Left ventricle myocardium inferior (tissue), 1 donor: Measurements from ENCODE around the gene IGFBP6. TPM values are rescaled to one million over a fixed set of nuclear protein-coding genes. Genes with fewer than 3 reads are reported as not detected.
A peak's percentile ranks its signal among the peaks of the same experiment; 100 is the strongest.

ENCODE experiments used
- DNase-seq: peaks from one replicate; pipeline ENCODE4 v3.0.0-alpha.2; 2020
- H3K27ac ChIP-seq: fragments of 200-600 bp; replicated peaks from 2 replicates; pipeline ENCODE4 v1.8.0; 2021
- H3K27me3 ChIP-seq: fragments of 200-600 bp; 2 replicates; pipeline ENCODE4 v1.8.0; 2021; ENCODE audit warnings: low read depth
- H3K36me3 ChIP-seq: fragments of 200-600 bp; 2 replicates; pipeline ENCODE4 v1.8.0; 2021
- H3K4me1 ChIP-seq: fragments of 200-600 bp; 2 replicates; pipeline ENCODE4 v1.8.0; 2021
- H3K4me3 ChIP-seq: fragments of 200-600 bp; 2 replicates; pipeline ENCODE4 v1.8.0; 2021; ENCODE audit warnings: mild to moderate bottlenecking, moderate library complexity
- H3K9me3 ChIP-seq: fragments of 200-600 bp; replicated peaks from 2 replicates; pipeline ENCODE4 v1.8.0; 2021
- intact Hi-C: fragments of 100-400 bp; cut with micrococcal nuclease; formaldehyde crosslinking; loops from one replicate; pipeline ENCODE4 v1.11.0; 2022
- total RNA-seq: library from RNA; stranded (reverse); fragmentation: NEBNext Ultra II Directional; extraction: Animal tissue kit (Norgen Biotek cat#: 25700); gene quantifications from one replicate; pipeline ENCODE4 v1.2.1, GENCODE V29; 2021
- TF ChIP-seq, protein P1 (sequence below): fragments of 200-600 bp; IDR thresholded peaks from 2 replicates; pipeline ENCODE4 v1.8.0; 2021; ENCODE audit warnings: antibody characterized with exemption, mild to moderate bottlenecking, borderline replicate concordance
- donor health status: DM: no; HTN: yes; CAD: no; lungs with severe emphysema.

The IGFBP6 gene
- total RNA-seq, 1 donor from 2014 or later: 53.0 TPM

DNA sequence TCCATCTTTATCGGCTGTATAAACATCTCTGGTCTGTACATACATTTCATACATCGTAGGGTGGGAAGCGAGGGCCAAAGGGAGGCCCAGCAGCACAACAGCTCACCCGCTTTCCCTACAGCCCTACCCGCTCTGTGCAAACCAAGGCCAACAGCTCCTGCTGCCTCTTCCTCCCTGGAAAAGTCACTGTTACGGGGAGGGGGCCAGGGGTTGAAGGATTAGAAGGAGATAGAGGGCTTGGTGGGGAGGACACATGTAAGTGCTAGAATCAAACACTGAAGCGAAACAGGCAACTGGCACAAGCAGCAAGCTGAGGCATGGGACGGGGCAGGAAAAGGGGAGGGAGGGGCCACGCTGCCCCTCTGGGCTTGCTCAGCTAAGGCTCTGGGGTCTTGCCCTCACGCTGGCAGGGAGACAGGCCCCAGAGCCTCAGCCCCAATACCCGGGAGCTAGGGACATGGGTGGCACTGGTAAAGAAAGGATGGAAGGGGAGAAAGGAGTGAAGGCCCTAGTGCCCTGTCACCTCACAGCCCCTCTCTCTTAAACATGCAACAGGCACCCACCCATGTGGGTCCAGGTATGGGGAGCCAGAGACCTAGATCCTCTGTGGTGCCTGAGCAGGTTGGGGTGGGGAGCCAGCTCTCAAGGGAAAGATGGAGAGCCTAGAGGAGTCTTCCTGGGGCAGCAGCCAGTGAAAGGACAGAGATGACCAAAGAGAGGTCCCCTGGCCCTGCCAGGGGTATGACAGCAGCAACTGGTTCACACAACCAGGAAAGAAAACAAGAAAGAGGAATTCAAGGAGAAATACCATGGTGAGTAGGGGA lies 32.6 kb upstream of the IGFBP6 start:
- no peaks in the 10 kb centered on the region for H3K9me3 ChIP-seq
- intact Hi-C loops: loop anchor here (5.0 kb wide), 2 partner anchors 37 to 132 kb away; partner anchors contain the start of gene SOAT2
- H3K27ac ChIP-seq: peak overlapping the region; percentile 100
- H3K36me3 ChIP-seq: peaks cover 64% of the 10 kb centered on the region
- TF ChIP-seq, protein P1, sequence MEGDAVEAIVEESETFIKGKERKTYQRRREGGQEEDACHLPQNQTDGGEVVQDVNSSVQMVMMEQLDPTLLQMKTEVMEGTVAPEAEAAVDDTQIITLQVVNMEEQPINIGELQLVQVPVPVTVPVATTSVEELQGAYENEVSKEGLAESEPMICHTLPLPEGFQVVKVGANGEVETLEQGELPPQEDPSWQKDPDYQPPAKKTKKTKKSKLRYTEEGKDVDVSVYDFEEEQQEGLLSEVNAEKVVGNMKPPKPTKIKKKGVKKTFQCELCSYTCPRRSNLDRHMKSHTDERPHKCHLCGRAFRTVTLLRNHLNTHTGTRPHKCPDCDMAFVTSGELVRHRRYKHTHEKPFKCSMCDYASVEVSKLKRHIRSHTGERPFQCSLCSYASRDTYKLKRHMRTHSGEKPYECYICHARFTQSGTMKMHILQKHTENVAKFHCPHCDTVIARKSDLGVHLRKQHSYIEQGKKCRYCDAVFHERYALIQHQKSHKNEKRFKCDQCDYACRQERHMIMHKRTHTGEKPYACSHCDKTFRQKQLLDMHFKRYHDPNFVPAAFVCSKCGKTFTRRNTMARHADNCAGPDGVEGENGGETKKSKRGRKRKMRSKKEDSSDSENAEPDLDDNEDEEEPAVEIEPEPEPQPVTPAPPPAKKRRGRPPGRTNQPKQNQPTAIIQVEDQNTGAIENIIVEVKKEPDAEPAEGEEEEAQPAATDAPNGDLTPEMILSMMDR: no peak
- no peak for DNase-seq
- no peaks in the 10 kb centered on the region for H3K27me3 ChIP-seq
- H3K4me1 ChIP-seq: peaks cover 100% of the 10 kb centered on the region
- no peak overlapping the region for H3K4me3 ChIP-seq

DNA sequence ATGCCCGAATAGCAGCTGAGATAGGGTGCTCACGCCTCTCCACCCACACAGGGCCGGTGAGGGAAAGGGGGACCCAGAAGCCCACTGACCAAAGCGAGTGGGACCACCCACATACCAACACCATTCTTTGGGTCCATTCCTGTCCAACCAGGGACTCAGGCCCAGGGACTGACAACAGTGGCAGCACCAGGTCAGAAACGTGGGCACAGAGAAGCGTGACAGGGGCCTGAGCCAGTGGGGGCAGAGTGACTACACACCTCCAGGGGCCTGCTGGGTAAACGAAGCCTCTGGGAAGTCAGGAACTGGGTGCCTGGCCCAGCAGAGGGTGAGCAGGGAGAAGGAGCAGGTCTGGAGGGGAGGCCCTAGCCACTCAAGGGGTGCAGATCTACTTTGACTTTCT lies 32.0 kb upstream of the IGFBP6 start:
- peak overlapping the region; percentile 100 for H3K27ac ChIP-seq
- no peak for DNase-seq
- H3K9me3 ChIP-seq: no peaks in the 10 kb centered on the region
- peaks cover 58% of the 10 kb centered on the region for H3K36me3 ChIP-seq
- intact Hi-C loops: loop anchor here (5.0 kb wide), 2 partner anchors 37 to 132 kb away; partner anchors contain the start of gene SOAT2
- no peaks in the 10 kb centered on the region for H3K27me3 ChIP-seq
- H3K4me3 ChIP-seq: peak overlapping the region; percentile 31
- TF ChIP-seq, protein P1: no peak
- H3K4me1 ChIP-seq: peaks cover 100% of the 10 kb centered on the region

DNA sequence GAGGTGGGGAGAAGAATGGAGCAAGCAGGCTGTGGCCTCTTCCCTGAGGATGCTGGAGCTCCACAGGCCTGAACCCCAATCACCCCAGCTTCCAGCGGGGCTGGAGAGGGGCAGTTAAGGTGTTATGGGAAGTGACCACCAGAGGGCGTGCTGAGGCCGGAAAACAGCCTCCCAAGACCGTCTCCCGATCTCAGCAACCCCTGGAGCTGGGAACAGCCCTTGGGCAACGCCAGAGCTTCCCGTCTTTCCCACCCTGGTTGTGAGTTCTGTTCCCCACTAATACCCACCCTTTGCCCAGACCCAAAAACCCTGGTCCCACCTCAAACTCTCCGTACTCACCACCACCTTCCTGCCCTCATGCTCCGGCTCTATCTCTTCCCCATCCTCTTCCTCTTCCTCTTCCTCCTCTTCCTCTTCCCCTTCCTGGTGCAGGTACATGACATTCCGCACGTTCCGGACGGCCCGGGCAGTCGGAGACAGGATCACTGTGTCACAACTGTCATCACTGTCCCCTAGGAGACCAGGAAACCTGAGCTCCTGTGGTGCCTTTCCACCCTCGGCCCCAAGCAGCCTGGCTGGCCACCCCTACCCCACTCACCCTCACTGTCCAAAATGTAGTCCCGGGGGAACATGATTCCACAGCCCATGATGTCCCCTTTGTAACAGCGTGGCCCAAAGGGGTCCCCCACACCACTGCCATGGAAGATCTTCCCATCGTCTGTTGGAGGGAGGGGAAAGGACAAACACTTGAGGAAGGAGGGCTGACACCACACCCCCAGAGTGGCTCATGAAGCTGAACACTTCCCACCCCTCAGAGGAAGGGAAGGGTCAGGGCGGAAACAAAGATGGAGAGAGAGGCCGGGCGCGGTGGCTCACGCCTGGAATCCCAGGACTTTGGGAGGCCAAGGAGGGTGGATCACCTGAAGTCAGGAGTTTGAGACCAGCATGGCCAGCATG lies 31.2 kb upstream of the IGFBP6 start:
- Histone ChIP-seq H3K4me1 (peaks cover 100% of the 10 kb centered on the region), H3K27ac (peak overlapping the region; percentile 100), H3K4me3 (peak overlapping the region; percentile 31), H3K9me3 (no peaks in the 10 kb centered on the region), H3K27me3 (no peaks in the 10 kb centered on the region), H3K36me3 (peaks cover 50% of the 10 kb centered on the region)
- TF ChIP-seq, protein P1: peak; percentile 94
- peak; percentile 81 for DNase-seq
- intact Hi-C loops: loop anchor here (5.0 kb wide), 2 partner anchors 36 to 131 kb away; partner anchors contain the start of gene SOAT2

DNA sequence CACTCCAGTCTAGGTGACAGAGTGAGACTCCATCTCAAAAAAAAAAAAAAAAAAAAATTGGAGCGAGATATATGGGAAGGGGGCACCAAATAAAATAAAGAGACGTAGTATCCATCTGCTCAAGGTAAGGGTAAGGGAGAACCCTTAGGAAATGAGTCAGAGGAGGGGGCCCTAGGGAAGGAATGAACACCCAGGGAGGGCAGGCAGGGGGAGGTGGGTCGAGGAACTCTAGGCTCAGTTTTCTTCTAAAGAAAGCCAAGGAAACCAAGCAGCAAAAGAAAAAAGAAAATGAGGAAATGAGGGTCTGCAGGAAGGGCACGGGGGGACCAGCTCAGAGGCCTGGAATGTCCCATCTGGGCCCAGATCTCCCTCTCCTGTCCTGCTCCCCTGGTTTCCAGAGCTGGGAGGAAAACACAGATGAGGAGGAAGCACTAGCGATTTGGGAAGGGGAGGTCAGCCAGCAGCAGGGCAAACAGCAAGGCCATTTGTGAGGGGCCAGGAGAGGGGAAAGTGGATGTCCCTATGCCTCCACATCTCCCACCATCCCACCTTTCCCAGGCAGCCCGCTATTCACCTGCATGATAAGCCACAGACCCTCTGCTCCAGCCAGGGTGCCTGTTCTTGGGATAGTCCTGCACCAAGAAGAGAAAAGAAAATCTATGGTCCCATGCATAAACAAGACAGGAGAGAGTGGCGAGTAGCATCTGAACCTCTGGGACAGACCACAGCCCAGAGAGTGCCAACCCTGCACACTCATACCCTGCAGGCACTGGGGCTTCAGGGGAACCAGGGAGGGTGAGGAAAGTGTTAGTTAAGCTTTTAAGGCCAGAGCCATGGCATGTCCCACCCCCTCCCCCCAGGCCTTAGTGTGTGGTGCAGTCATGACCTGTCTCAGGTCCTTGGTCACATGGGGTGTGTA lies 30.1 kb upstream of the IGFBP6 start:
- TF ChIP-seq, protein P1: no peak
- Histone ChIP-seq H3K4me1 (peaks cover 100% of the 10 kb centered on the region), H3K4me3 (no peak overlapping the region), H3K36me3 (peaks cover 39% of the 10 kb centered on the region), H3K27ac (peak overlapping the region; percentile 100), H3K9me3 (no peaks in the 10 kb centered on the region), H3K27me3 (no peaks in the 10 kb centered on the region)
- intact Hi-C loops: loop anchor here (5.0 kb wide), 2 partner anchors 35 to 130 kb away; partner anchors contain the start of gene SOAT2
- no peak for DNase-seq
